A549 treated with dexamethasone at 1 μM for 4 hours (cell line): ENCODE data around the gene IL17RB. TPM values are rescaled to one million over a fixed set of nuclear protein-coding genes. Genes with fewer than 3 reads are reported as not detected.

Experiments used
- total RNA-seq: library from RNA; stranded (reverse); fragments of 200-300 nt; extraction: Qiagen RNA extraction; gene quantifications from 5 replicates; pipeline ENCODE4 v1.2.3, GENCODE V29; 2022

The IL17RB gene, protein sequence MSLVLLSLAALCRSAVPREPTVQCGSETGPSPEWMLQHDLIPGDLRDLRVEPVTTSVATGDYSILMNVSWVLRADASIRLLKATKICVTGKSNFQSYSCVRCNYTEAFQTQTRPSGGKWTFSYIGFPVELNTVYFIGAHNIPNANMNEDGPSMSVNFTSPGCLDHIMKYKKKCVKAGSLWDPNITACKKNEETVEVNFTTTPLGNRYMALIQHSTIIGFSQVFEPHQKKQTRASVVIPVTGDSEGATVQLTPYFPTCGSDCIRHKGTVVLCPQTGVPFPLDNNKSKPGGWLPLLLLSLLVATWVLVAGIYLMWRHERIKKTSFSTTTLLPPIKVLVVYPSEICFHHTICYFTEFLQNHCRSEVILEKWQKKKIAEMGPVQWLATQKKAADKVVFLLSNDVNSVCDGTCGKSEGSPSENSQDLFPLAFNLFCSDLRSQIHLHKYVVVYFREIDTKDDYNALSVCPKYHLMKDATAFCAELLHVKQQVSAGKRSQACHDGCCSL
- total RNA-seq = 0.41 to 1.00 TPM (median 0.69 TPM) in 5 replicates

DNA sequence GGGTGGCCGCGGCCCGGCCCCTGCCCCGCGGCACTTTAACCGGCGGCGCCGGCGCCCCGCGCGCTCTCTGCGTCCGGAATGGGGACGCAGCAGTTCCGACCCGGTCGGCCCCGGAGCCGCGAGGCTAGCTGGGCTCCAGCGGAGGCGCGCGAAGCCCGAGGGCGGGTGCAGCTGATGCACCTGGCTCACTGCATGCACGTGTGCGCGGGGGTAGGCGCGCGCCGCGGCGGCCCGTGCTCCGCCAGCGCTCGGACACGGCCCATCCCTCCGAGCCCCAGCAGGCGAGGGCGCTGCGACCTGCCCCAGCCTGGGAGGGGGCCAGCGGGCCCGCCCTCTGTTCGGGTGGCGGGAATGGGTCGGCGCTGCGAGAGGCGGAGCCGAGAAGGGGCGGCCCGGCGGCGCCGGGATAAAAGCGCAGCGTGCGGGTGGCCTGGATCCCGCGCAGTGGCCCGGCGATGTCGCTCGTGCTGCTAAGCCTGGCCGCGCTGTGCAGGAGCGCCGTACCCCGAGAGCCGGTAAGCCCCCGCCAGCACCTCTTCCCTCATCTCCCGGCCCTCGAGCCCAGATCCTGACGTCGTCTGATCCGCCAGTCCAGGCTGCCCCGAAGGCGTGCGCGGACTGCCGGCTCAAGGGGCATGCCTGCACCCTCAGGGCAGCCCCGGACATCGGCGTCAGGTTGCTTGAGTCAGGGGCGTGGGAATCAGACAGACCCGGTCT lies at the start of gene IL17RB, which contains the start of gene CHDH:
TSS of gene IL17RB (plus strand) at position 435 of the 717 bp plus-strand sequence. CDS start at position 456, 21 bp downstream.
TSS of gene CHDH (minus strand) at position 286 of the 717 bp plus-strand sequence. CDS start 22,411 bp downstream, outside the sequence.

DNA sequence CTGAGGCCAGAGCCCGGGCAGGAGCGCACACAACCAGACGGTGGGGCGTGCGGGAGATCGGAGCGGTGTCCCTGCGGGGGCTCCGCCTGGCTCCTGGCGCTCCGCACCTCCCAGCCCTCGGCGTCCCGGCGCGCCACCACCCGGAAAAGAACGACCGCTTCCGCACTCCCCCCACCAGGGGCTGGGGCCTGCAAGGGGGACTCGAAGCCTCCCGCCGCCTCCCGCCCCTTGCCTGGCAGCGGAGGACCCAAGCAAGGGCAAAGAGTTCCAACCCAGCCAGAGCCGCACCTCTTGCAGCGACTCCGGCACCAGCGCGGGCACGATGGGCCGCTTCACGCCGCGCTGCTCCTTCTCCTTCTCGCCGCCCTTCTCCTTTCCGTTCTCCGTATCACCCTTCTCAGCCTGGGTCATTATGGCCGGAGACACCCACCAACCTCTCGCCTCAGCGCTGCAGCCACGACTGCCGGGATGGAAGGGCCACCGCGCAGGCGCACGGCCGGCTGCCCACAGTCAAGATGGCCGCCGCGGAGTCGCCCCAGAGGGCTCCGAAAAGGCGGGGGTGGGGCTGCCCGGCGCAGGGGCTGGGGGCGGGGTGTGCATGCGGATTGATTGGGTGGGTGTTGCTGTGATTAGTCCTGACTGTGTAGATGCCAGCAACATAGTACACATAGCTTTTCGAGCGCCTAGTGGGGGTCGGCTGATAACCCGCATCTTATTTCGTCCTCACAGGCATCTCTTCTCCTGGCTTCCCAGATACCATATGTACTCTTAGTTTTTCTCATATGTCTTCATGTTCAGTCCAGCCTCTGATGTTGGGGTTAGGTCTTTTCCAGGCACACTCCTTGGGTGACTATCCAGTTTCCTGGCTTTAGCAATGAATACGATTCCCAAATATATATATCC lies 35.6 kb downstream of the IL17RB start, which contains the start of gene ACTR8:
TSS of gene ACTR8 (minus strand) at position 462 of the 903 bp plus-strand sequence. CDS start at position 411, 51 bp downstream.

DNA sequence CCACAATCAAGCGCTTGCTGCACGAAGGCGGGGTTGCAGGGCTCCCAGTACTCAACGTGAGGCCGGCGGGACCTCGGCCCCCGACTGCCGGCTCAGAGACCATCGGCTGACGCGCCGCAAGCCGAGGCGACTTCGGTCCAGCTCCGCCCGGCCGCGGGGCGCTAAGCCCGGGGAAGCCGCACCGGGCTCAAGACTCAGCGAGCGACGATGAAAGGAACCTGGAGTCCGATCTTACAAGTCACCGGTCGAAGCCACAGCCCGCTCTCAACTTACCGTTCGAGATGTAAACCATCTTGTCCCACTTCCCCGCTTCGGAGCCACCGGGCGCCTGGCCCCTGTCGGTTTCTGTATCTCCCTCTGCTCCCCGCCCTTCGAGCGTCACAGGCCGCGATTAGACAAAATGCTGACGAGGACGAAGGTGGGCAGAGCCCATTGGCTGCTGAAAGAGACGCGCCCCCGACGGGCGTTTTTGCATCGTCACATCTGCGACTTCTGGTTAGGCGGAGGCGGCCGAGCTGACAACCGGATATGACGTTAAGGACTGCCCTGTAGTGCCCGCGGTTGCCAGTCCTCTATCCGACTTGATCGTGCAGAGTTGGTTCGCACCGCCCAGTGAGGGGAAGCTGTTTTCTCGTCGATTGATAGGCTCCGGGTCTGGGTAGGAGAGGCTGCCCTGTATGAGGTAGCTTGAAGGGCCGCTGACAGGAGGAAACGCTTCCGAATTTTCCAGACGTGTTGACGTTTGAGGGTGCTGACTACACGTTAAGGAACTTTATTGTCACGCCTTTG lies 45.3 kb downstream of the IL17RB start, which contains the start of gene SELENOK:
TSS of gene SELENOK (minus strand) at position 363 of the 789 bp plus-strand sequence.

Other genes with a start within 250 kb of the IL17RB start
- 1.4 to 2.4 TPM (median 1.8 TPM) in 5 replicates for gene CHDH, start 149 bp upstream of the IL17RB start, total RNA-seq
- gene ACTR8, start 35.6 kb downstream of the IL17RB start, total RNA-seq = 14.3 to 16.9 TPM (median 16.5 TPM) in 5 replicates
- 12.1 to 28.0 TPM (median 13.5 TPM) in 5 replicates for gene SELENOK, start 45.3 kb downstream of the IL17RB start, total RNA-seq